Esophagus muscularis mucosa (tissue), 4 donors: ENCODE data around the gene GFY. TPM values are rescaled to one million over a fixed set of nuclear protein-coding genes. Genes with fewer than 3 reads are reported as not detected.

Experiments
- DNase-seq: peaks from one replicate; pipeline ENCODE4 v3.0.0-alpha.2; 2017; ENCODE audit errors: extremely low spot score
- H3K27ac ChIP-seq, 4 donors: fragments of 200-600 bp; sonication (generic); replicated peaks in 1 of 4; 1 replicate in 3 of 4; 2 replicates in 1 of 4; pipeline ENCODE4 v1.5.1; 2016 to 2019; ENCODE audit warnings: mild to moderate bottlenecking in 1 of 4
- H3K27me3 ChIP-seq, 4 donors: fragments of 200-600 bp; sonication (generic); one replicate each; pipeline versions ENCODE4 v1.5.1 to v1.6.0; 2016 to 2019
- H3K36me3 ChIP-seq, 4 donors: fragments of 200-600 bp; sonication (generic); one replicate each; pipeline ENCODE4 v1.5.1; 2016 to 2019
- H3K4me1 ChIP-seq, 4 donors: fragments of 200-600 bp; sonication (generic); one replicate each; pipeline ENCODE4 v1.5.1; 2016 to 2019
- H3K4me3 ChIP-seq, 4 donors: fragments of 200-600 bp; sonication (generic); 1 replicate in 2 of 4; 2 replicates in 2 of 4; pipeline ENCODE4 v1.5.1; 2016 to 2019; ENCODE audit warnings: mild to moderate bottlenecking in 4 of 4, moderate library complexity in 1 of 4
- H3K9me3 ChIP-seq, 4 donors: fragments of 200-600 bp; sonication (generic); 1 replicate in 3 of 4; 2 replicates in 1 of 4; pipeline ENCODE4 v1.5.1; 2016 to 2019
- CTCF ChIP-seq, 3 experiments: fragments of 200-600 bp in 2 of 3; fragments of 450-650 bp in 1 of 3; sonication (generic) in 2 of 3; IDR thresholded peaks; one replicate each; pipeline ENCODE4 v1.5.1; 2017 to 2019; ENCODE audit warnings: antibody characterized with exemption in 3 of 3, mild to moderate bottlenecking in 2 of 3, moderate library complexity in 1 of 3
- EP300 ChIP-seq: sonication (generic); formaldehyde crosslinking; IDR thresholded peaks from one replicate; pipeline ENCODE4 v1.6.1; 2017; ENCODE audit warnings: antibody characterized with exemption
- POLR2A ChIP-seq: fragments of 450-650 bp; IDR thresholded peaks from one replicate; pipeline ENCODE4 v1.6.1; 2017; ENCODE audit warnings: antibody characterized with exemption, moderate library complexity, mild to moderate bottlenecking, low read depth
- POLR2AphosphoS5 ChIP-seq, 2 donors: sonication (generic); formaldehyde crosslinking; IDR thresholded peaks; one replicate each; pipeline ENCODE4 v1.6.1; 2017; ENCODE audit warnings: antibody characterized with exemption in 2 of 2
- WGBS: methylation state at CpG from one replicate; pipeline ENCODE4 v1.1.5; 2018; 5-methylcytosine and 5-hydroxymethylcytosine counted together
- intact Hi-C: fragments of 100-400 bp; cut with DNase I; formaldehyde crosslinking; loops from one replicate; pipeline ENCODE4 v1.15.1; 2023
- total RNA-seq, 4 donors: library from RNA; depleted of rRNA; stranded (reverse); fragments of >200 nt; gene quantifications; one replicate each; pipeline versions ENCODE4 v1.1.0 to v1.2.1, GENCODE V29; 2016

The GFY gene
- total RNA-seq, 4 donors from 2014 or later = not detected

GRCh38 chr19:49383599-49383998 lies 41.6 kb upstream of the GFY start:
- Histone ChIP-seq H3K4me3 (no peak overlapping the region), H3K36me3 (no peaks in the 10 kb centered on the region), H3K4me1 (peaks cover 0 to 10% (median 7%) of the 10 kb centered on the region in 4 donors), H3K27me3 (peaks cover 0 to 20% (median 0%) of the 10 kb centered on the region in 4 donors), H3K27ac (no peak overlapping the region), H3K9me3 (peaks cover 0 to 18% (median 14%) of the 10 kb centered on the region in 4 donors)
- TF ChIP-seq POLR2A (no peak), CTCF (IDR thresholded peaks at IDR 0.05) (no peak), POLR2AphosphoS5 (IDR thresholded peaks at IDR 0.05) (no peak), EP300 (no peak)
- intact Hi-C loops = no loop called here
- no peak for DNase-seq
- WGBS = 82% methylated on average over 1 of the region's 1 CpG

GRCh38 chr19:49387936-49388372 lies 37.2 kb upstream of the GFY start, which contains the start of gene KASH5:
TSS of gene KASH5 (plus strand) at chr19:49388249. CDS start at chr19:49390884, 2,635 bp downstream.
- no peak for TF ChIP-seq CTCF (IDR thresholded peaks at IDR 0.05)
- no peak for TF ChIP-seq POLR2A
- TF ChIP-seq POLR2AphosphoS5 (IDR thresholded peaks at IDR 0.05) = peak in 1 of 2 donors; percentile 40
- DNase-seq = no peak
- peak within 1 kb of the TSS; percentile 22 to 30 (median 26) for H3K4me3 ChIP-seq
- H3K36me3 ChIP-seq = no peaks in the 10 kb centered on the region
- H3K4me1 ChIP-seq = peaks cover 0 to 14% (median 8%) of the 10 kb centered on the region in 4 donors
- H3K27me3 ChIP-seq = peaks cover 0 to 44% (median 0%) of the 10 kb centered on the region in 4 donors
- intact Hi-C loops = no loop called here
- no peak within 1 kb of the TSS for H3K27ac ChIP-seq
- peaks cover 0 to 5% (median 2%) of the 10 kb centered on the region in 4 donors for H3K9me3 ChIP-seq
- 53% methylated on average over 40 of the region's 40 CpGs for WGBS

GRCh38 chr19:49389406-49389805 lies 35.8 kb upstream of the GFY start:
- Histone ChIP-seq H3K27ac (no peak overlapping the region), H3K9me3 (no peaks in the 10 kb centered on the region), H3K36me3 (no peaks in the 10 kb centered on the region), H3K27me3 (peaks cover 0 to 58% (median 0%) of the 10 kb centered on the region in 4 donors), H3K4me1 (peaks cover 0 to 14% (median 8%) of the 10 kb centered on the region in 4 donors), H3K4me3 (no peak overlapping the region)
- no peak for TF ChIP-seq POLR2A
- no peak for TF ChIP-seq EP300
- no peak for TF ChIP-seq POLR2AphosphoS5 (IDR thresholded peaks at IDR 0.05)
- TF ChIP-seq CTCF (IDR thresholded peaks at IDR 0.05) = no peak
- 81% methylated on average over 10 of the region's 20 CpGs for WGBS
- DNase-seq = no peak
- intact Hi-C loops = no loop called here

GRCh38 chr19:49390131-49390928 lies 34.9 kb upstream of the GFY start:
- no peak for DNase-seq
- Histone ChIP-seq H3K36me3 (no peaks in the 10 kb centered on the region), H3K4me3 (no peak overlapping the region), H3K9me3 (no peaks in the 10 kb centered on the region), H3K27ac (no peak overlapping the region), H3K4me1 (peaks cover 0 to 14% (median 8%) of the 10 kb centered on the region in 4 donors), H3K27me3 (peaks cover 0 to 68% (median 0%) of the 10 kb centered on the region in 4 donors)
- TF ChIP-seq POLR2AphosphoS5 (IDR thresholded peaks at IDR 0.05) (no peak), POLR2A (no peak), CTCF (IDR thresholded peaks at IDR 0.05) (no peak), EP300 (no peak)
- intact Hi-C loops = loop anchor here (10.0 kb wide), 1 partner anchor 174 kb away; no protein-coding TSS in a partner anchor
- 73% methylated on average over 26 of the region's 26 CpGs for WGBS
